Left lung (tissue), 10 donors: ENCODE results near the gene DOP1B. TPM values are rescaled to one million over a fixed set of nuclear protein-coding genes. Genes with fewer than 3 reads are reported as not detected.

ENCODE experiments used
- ATAC-seq: fragments of 200-7000 bp; cut with Tn5 transposase; one replicate; pipeline ENCODE4 v1.9.1; 2020; ENCODE audit warnings: moderate library complexity
- DNase-seq, 4 donors: peaks; one replicate each; pipeline ENCODE4 v3.0.0-alpha.2; 2013 to 2020
- H3K27ac ChIP-seq, 2 donors: fragments of 200-600 bp; sonication (generic) in 1 of 2; one replicate each; pipeline versions ENCODE4 v1.5.0 to v1.8.0; 2020 to 2021
- H3K27me3 ChIP-seq, 2 donors: fragments of 200-600 bp; sonication (generic) in 1 of 2; one replicate each; pipeline versions ENCODE4 v1.5.0 to v1.8.0; 2020 to 2021
- H3K36me3 ChIP-seq, 2 donors: fragments of 200-600 bp; sonication (generic) in 1 of 2; one replicate each; pipeline versions ENCODE4 v1.5.0 to v1.8.0; 2020 to 2021
- H3K4me1 ChIP-seq, 2 donors: fragments of 200-600 bp; one replicate each; pipeline ENCODE4 v1.8.0; 2021
- H3K4me3 ChIP-seq, 2 donors: fragments of 200-600 bp; sonication (generic) in 1 of 2; one replicate each; pipeline versions ENCODE4 v1.5.0 to v1.8.0; 2020 to 2021; ENCODE audit warnings: mild to moderate bottlenecking in 1 of 2
- H3K9me3 ChIP-seq, 2 donors: fragments of 200-600 bp; sonication (generic) in 1 of 2; one replicate each; pipeline versions ENCODE4 v1.5.0 to v1.8.0; 2020 to 2021
- intact Hi-C, 2 donors: fragments of 100-400 bp; cut with DNase I; formaldehyde crosslinking; loops; one replicate each; pipeline versions ENCODE4 v1.11.2 to v1.14.2; 2022
- polyA plus RNA-seq, 6 donors: library from polyadenylated mRNA; unstranded; fragments of 120-200 nt; gene quantifications; one replicate each; pipeline ENCODE4 v1.2.1, GENCODE V29; 2013; ENCODE audit not compliant: insufficient read length in 6 of 6
- total RNA-seq, 2 donors: library from RNA; stranded (reverse); fragmentation: NEBNext Ultra II Directional; extraction: Animal tissue kit (Norgen Biotek cat#: 25700); gene quantifications; one replicate each; pipeline ENCODE4 v1.2.1, GENCODE V29; 2021
- TF ChIP-seq, protein P1 (sequence below), 2 donors: fragments of 200-600 bp; sonication (generic) in 1 of 2; IDR thresholded peaks; one replicate each; pipeline versions ENCODE4 v1.5.0 to v1.8.0; 2021; ENCODE audit warnings: antibody characterized with exemption in 2 of 2
- donor health status: DM: no; HTN: yes; CAD: no.
- donor health status: DM: no; HTN: no; CAD: no.

The DOP1B gene
- total and polyA plus RNA-seq, 8 donors = 6.0 to 29.6 (median 7.7) TPM

DNA sequence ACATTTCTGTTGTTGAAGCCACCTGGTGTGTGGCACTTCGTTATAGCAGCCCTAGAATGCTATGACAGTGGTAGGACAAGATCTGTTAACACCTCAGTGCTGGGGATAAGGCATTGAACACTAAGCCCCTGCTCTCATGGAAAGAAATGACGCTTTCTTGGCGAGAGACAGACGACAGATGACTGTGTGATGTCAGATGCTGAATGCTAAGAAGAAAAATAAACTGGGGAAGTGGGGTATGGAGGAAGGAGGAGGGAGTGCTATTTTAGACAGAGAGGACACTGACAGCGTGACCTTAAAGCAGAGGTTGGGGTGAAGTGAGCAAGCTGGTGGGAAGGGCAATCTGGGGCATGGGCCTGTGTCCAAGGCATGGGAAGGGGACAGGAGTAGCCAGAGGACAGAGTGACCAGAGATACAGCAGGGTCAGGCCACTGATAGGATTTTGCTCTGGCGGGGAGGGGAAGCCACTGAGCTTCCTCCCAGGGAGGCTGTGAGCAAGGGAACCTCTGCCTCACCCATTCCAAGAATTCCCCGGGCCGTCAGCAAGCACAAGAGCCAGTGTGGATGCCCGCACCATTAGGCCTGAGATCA lies 15.2 kb downstream of the DOP1B start:
- DNase-seq (no peak), ATAC-seq (peak; percentile 46)
- H3K27ac ChIP-seq = peak overlapping the region in 1 of 2 donors; percentile 25

DNA sequence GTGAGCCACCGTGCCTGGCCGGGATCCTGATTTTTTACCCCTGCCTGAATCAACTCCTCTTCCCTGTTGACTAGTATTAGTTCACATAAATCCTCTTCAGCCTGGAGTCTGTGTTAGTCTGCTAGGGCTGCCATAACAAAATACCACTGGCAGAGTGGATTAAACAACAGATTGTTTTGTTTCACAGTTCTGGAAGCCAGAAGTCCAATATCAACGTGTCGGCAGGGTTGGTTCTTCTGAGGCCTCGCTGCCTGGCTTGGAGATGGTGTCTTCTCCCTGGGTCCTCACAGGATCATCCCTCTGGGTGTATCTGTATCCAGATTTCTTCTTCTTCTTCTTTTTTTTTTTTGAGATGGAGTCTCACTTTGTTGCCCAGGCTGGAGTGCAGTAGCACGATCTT lies 18.2 kb downstream of the DOP1B start:
- Histone ChIP-seq H3K4me1 (peaks cover 0 to 44% of the 10 kb centered on the region in 2 donors), H3K9me3 (no peaks in the 10 kb centered on the region), H3K27ac (no peak overlapping the region), H3K4me3 (no peak overlapping the region), H3K27me3 (no peaks in the 10 kb centered on the region), H3K36me3 (peaks cover 0 to 2% of the 10 kb centered on the region in 2 donors)
- TF ChIP-seq, protein P1, sequence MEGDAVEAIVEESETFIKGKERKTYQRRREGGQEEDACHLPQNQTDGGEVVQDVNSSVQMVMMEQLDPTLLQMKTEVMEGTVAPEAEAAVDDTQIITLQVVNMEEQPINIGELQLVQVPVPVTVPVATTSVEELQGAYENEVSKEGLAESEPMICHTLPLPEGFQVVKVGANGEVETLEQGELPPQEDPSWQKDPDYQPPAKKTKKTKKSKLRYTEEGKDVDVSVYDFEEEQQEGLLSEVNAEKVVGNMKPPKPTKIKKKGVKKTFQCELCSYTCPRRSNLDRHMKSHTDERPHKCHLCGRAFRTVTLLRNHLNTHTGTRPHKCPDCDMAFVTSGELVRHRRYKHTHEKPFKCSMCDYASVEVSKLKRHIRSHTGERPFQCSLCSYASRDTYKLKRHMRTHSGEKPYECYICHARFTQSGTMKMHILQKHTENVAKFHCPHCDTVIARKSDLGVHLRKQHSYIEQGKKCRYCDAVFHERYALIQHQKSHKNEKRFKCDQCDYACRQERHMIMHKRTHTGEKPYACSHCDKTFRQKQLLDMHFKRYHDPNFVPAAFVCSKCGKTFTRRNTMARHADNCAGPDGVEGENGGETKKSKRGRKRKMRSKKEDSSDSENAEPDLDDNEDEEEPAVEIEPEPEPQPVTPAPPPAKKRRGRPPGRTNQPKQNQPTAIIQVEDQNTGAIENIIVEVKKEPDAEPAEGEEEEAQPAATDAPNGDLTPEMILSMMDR (IDR thresholded peaks at IDR 0.05) = no peak
- no peak for ATAC-seq
- no peak for DNase-seq
- intact Hi-C loops = no loop called here

More for the DNA sequence above, 15.2 kb downstream of the DOP1B start:
- Histone ChIP-seq H3K27me3 (no peaks in the 10 kb centered on the region), H3K36me3 (peaks cover 0 to 11% of the 10 kb centered on the region in 2 donors), H3K9me3 (no peaks in the 10 kb centered on the region), H3K4me1 (peaks cover 0 to 25% of the 10 kb centered on the region in 2 donors), H3K4me3 (no peak overlapping the region)
- intact Hi-C loops = no loop called here
- TF ChIP-seq, protein P1 (IDR thresholded peaks at IDR 0.05) = no peak

GRCh38 chr21:36175771-36176565 lies 19.3 kb downstream of the DOP1B start:
- Histone ChIP-seq H3K4me1 (peaks cover 0 to 44% of the 10 kb centered on the region in 2 donors), H3K27ac (no peak overlapping the region), H3K36me3 (no peaks in the 10 kb centered on the region), H3K4me3 (no peak overlapping the region), H3K27me3 (no peaks in the 10 kb centered on the region), H3K9me3 (no peaks in the 10 kb centered on the region)
- intact Hi-C loops = no loop called here
- TF ChIP-seq, protein P1 (IDR thresholded peaks at IDR 0.05) = no peak
- DNase-seq = no peak
- ATAC-seq = no peak

GRCh38 chr21:36178349-36178748 lies 21.7 kb downstream of the DOP1B start:
- TF ChIP-seq, protein P1 (IDR thresholded peaks at IDR 0.05) = no peak
- ATAC-seq (peak; percentile 9), DNase-seq (no peak)
- intact Hi-C loops = no loop called here
- peak overlapping the region in 1 of 2 donors; percentile 33 for H3K27ac ChIP-seq
- no peaks in the 10 kb centered on the region for H3K27me3 ChIP-seq
- peaks cover 0 to 47% of the 10 kb centered on the region in 2 donors for H3K4me1 ChIP-seq
- no peaks in the 10 kb centered on the region for H3K36me3 ChIP-seq
- H3K4me3 ChIP-seq = no peak overlapping the region
- H3K9me3 ChIP-seq = no peaks in the 10 kb centered on the region

GRCh38 chr21:36179145-36179544 lies 22.5 kb downstream of the DOP1B start:
- ATAC-seq = no peak
- intact Hi-C loops = no loop called here
- H3K27me3 ChIP-seq = no peaks in the 10 kb centered on the region
- TF ChIP-seq, protein P1 (IDR thresholded peaks at IDR 0.05) = no peak
- H3K4me3 ChIP-seq = no peak overlapping the region
- H3K4me1 ChIP-seq = peaks cover 0 to 43% of the 10 kb centered on the region in 2 donors
- DNase-seq = no peak
- no peaks in the 10 kb centered on the region for H3K36me3 ChIP-seq
- H3K9me3 ChIP-seq = no peaks in the 10 kb centered on the region
- H3K27ac ChIP-seq = no peak overlapping the region
